K562 (cell line): Measurements from ENCODE around the gene DHTKD1. TPM values are rescaled to one million over a fixed set of nuclear protein-coding genes. Genes with fewer than 3 reads are reported as not detected.

ENCODE experiments used
- BDP1 ChIP-seq: IDR thresholded peaks from 3 replicates; pipeline ENCODE4 v1.6.1; 2011; ENCODE audit not compliant: insufficient read length, insufficient read depth
- CC2D1A ChIP-seq: fragments of 450-650 bp; IDR thresholded peaks from 2 replicates; pipeline ENCODE4 v1.6.1; 2017; ENCODE audit warnings: mild to moderate bottlenecking
- ESRRA ChIP-seq: fragments of 450-650 bp; IDR thresholded peaks from 2 replicates; pipeline ENCODE4 v1.6.1; 2014; ENCODE audit warnings: low read depth, mild to moderate bottlenecking, moderate library complexity, borderline replicate concordance
- MEF2D ChIP-seq: conservative IDR thresholded peaks from 2 replicates; pipeline ENCODE4 v1.6.1; 2016; ENCODE audit warnings: low read depth, missing genetic modification characterization, missing compliant biosample characterization
- ZFPM2 ChIP-seq: fragments of 250-450 bp; sonication (Bioruptor Pico); IDR thresholded peaks from 2 replicates; pipeline ENCODE4 v1.5.1; 2022; ENCODE audit warnings: mild to moderate bottlenecking
- ZNF174 ChIP-seq: fragments of 250-450 bp; sonication (Bioruptor Pico); IDR thresholded peaks from 2 replicates; pipeline ENCODE4 v1.4.0; 2020; ENCODE audit warnings: mild to moderate bottlenecking
- ZNF384 ChIP-seq: IDR thresholded peaks from 2 replicates; pipeline ENCODE4 v1.6.1; 2012; ENCODE audit warnings: low read depth, low read length, improper control_type of control experiment
- polyA plus RNA-seq, 8 experiments: library from polyadenylated mRNA; depleted of rRNA in 4 of 8; stranded (reverse) in 5 of 8; unstranded in 3 of 8; fragments of >200 nt; fragmentation: Nextera tagmentation in 2 of 8; fragmentation: Illumina TruSeq in 1 of 8; extraction: Ambion mirVana in 2 of 8; extraction: Trizol in 1 of 8; gene quantifications; 2 replicates each; pipeline versions ENCODE4 v1.2.1 to v1.2.3, GENCODE V29; 2011 to 2014; ENCODE audit warnings: inconsistent platforms in 1 of 8, missing spikeins in 1 of 8
- total RNA-seq, 7 experiments: library from RNA; depleted of rRNA in 6 of 7; stranded (reverse); fragments of >200 nt in 6 of 7; fragmentation: Illumina TruSeq in 2 of 7; extraction: Trizol in 2 of 7; gene quantifications; 2 replicates each; pipeline versions ENCODE4 v1.2.1 to v1.2.3, GENCODE V29; 2011 to 2021; ENCODE audit warnings: low replicate concordance in 1 of 7
- TF ChIP-seq, protein P1 (sequence below), 2 experiments: fragments of 450-650 bp in 1 of 2; sonication (generic) in 1 of 2; formaldehyde crosslinking in 1 of 2; IDR thresholded peaks; 2 replicates each; pipeline versions ENCODE4 v1.7.1 to v1.9.0; 2016 to 2022; ENCODE audit warnings: inconsistent platforms in 1 of 2, mild to moderate bottlenecking in 1 of 2, missing genetic modification reagents in 1 of 2
- TF ChIP-seq, protein P2 (sequence below): sonication (generic); formaldehyde crosslinking; IDR thresholded peaks from 2 replicates; pipeline ENCODE4 v1.8.0; 2022; ENCODE audit warnings: mild to moderate bottlenecking, missing genetic modification reagents, borderline replicate concordance
- TF ChIP-seq, protein P3 (sequence below): fragments of 450-650 bp; formaldehyde crosslinking; IDR thresholded peaks from 2 replicates; pipeline ENCODE4 v1.4.0; 2022; ENCODE audit warnings: missing genetic modification characterization

The DHTKD1 gene
- total and polyA plus RNA-seq, 9 of the 15 experiments (the other 6 are each of a cell fraction or from before 2014, with no cell fraction given) = 3.1 to 19.7 (median 6.8) TPM

DNA sequence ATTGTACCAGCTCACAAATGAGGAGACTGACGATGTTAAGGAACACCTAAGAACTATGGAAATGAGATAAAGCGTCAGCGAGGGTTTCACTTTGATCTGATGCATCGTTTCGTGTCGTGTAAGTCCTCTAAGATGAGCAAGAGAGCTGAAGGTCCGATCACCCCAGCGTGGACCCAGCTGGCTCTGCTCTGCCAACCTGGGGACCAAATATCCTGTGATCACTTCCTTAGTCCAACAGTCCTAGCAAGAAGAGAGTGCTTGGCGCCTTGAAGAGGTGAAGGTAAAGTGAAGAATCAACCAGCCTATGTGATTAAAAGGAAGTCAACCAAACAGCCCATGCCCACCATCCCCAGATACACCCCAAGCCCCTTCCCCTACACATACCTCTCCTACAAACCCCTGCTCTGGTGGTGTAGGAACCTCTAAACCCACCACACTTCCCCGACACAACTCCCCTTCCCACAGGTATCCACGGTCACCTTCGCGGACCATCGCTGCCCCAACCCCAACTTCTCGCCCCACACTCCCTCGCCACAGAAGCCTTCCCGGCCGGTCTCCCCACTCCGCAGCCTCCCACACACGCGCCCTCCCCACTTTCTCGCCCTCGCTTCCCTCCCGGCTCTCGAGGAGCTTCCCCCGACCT lies 26.9 kb upstream of the DHTKD1 start (continued):
- TF ChIP-seq, protein P1, sequence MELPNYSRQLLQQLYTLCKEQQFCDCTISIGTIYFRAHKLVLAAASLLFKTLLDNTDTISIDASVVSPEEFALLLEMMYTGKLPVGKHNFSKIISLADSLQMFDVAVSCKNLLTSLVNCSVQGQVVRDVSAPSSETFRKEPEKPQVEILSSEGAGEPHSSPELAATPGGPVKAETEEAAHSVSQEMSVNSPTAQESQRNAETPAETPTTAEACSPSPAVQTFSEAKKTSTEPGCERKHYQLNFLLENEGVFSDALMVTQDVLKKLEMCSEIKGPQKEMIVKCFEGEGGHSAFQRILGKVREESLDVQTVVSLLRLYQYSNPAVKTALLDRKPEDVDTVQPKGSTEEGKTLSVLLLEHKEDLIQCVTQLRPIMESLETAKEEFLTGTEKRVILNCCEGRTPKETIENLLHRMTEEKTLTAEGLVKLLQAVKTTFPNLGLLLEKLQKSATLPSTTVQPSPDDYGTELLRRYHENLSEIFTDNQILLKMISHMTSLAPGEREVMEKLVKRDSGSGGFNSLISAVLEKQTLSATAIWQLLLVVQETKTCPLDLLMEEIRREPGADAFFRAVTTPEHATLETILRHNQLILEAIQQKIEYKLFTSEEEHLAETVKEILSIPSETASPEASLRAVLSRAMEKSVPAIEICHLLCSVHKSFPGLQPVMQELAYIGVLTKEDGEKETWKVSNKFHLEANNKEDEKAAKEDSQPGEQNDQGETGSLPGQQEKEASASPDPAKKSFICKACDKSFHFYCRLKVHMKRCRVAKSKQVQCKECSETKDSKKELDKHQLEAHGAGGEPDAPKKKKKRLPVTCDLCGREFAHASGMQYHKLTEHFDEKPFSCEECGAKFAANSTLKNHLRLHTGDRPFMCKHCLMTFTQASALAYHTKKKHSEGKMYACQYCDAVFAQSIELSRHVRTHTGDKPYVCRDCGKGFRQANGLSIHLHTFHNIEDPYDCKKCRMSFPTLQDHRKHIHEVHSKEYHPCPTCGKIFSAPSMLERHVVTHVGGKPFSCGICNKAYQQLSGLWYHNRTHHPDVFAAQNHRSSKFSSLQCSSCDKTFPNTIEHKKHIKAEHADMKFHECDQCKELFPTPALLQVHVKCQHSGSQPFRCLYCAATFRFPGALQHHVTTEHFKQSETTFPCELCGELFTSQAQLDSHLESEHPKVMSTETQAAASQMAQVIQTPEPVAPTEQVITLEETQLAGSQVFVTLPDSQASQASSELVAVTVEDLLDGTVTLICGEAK (IDR thresholded peaks at IDR 0.05) = 0 out of 2 replicates have a peak, but pooled peaks have one; percentile 24
- TF ChIP-seq, protein P1 (CRISPR knock-in tag; IDR thresholded peaks at IDR 0.05) = no peak
- TF ChIP-seq ZFPM2 (CRISPR knock-in tag) (no peak), ESRRA (no peak), ZNF174 (no peak), ZNF384 (no peak), CC2D1A (no peak), BDP1 (no peak), MEF2D (tag) (no peak)
- TF ChIP-seq, protein P2, sequence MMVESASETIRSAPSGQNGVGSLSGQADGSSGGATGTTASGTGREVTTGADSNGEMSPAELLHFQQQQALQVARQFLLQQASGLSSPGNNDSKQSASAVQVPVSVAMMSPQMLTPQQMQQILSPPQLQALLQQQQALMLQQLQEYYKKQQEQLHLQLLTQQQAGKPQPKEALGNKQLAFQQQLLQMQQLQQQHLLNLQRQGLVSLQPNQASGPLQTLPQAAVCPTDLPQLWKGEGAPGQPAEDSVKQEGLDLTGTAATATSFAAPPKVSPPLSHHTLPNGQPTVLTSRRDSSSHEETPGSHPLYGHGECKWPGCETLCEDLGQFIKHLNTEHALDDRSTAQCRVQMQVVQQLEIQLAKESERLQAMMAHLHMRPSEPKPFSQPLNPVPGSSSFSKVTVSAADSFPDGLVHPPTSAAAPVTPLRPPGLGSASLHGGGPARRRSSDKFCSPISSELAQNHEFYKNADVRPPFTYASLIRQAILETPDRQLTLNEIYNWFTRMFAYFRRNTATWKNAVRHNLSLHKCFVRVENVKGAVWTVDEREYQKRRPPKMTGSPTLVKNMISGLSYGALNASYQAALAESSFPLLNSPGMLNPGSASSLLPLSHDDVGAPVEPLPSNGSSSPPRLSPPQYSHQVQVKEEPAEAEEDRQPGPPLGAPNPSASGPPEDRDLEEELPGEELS (CRISPR knock-in tag) = no peak
- TF ChIP-seq, protein P3, sequence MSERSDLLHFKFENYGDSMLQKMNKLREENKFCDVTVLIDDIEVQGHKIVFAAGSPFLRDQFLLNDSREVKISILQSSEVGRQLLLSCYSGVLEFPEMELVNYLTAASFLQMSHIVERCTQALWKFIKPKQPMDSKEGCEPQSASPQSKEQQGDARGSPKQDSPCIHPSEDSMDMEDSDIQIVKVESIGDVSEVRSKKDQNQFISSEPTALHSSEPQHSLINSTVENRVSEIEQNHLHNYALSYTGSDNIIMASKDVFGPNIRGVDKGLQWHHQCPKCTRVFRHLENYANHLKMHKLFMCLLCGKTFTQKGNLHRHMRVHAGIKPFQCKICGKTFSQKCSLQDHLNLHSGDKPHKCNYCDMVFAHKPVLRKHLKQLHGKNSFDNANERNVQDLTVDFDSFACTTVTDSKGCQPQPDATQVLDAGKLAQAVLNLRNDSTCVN (CRISPR knock-in tag) = peak; percentile 58; the same call in 1 of the 2 replicates
